HG02588 (cell line): ENCODE results near the gene GRAMD2A.

Experiments
- ATAC-seq: cut with Tn5 transposase; IDR thresholded peaks from one replicate; pipeline ENCODE4 v1.9.1; 2021; ENCODE audit warnings: mild to moderate bottlenecking, moderate library complexity; ENCODE audit not compliant: unreplicated experiment

The GRAMD2A gene

GRCh38 chr15:72220687-72221086 lies 23.1 kb upstream of the GRAMD2A start:
- ATAC-seq = no peak

DNA sequence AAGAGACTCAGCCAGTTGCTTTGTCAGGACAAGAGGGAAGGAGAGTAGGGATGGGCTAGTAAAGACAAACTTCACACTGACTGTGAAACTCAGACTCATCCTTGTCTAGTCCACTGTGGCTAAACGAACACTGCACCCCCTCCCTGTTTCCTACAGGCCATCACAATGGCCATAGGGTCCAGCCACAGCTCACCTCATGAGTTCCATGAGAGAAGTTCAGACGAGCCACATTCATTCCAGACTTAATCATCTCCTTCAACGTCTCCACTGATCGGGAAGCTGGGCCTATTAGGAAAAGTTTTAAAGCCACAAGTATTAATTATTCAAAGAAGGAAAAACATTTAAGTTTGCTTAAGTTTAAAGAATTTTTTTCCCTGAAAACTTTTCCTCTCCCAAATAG lies 19.6 kb upstream of the GRAMD2A start:
- no peak for ATAC-seq

- no peak for ATAC-seq
These were observed 18.5 kb upstream of the GRAMD2A start for GRCh38 chr15:72216079-72216478.

- ATAC-seq = no peak
These were observed 10.0 kb upstream of the GRAMD2A start for GRCh38 chr15:72207558-72208085.

DNA sequence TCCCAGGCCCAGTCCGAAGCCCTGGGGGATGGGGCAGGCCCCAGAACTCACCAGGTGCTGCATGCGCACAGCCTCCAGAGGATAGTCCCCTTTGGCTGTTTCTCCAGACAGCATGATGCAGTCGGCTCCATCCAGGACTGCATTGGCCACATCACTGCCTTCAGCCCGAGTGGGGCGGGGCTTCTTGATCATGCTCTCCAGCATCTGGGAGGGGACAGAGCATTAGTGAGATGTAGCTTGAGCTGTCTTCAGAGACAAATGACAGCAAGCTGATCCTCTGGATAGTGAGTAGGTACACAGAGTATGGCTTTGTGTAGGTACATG lies 9.1 kb upstream of the GRAMD2A start:
- ATAC-seq = no peak

DNA sequence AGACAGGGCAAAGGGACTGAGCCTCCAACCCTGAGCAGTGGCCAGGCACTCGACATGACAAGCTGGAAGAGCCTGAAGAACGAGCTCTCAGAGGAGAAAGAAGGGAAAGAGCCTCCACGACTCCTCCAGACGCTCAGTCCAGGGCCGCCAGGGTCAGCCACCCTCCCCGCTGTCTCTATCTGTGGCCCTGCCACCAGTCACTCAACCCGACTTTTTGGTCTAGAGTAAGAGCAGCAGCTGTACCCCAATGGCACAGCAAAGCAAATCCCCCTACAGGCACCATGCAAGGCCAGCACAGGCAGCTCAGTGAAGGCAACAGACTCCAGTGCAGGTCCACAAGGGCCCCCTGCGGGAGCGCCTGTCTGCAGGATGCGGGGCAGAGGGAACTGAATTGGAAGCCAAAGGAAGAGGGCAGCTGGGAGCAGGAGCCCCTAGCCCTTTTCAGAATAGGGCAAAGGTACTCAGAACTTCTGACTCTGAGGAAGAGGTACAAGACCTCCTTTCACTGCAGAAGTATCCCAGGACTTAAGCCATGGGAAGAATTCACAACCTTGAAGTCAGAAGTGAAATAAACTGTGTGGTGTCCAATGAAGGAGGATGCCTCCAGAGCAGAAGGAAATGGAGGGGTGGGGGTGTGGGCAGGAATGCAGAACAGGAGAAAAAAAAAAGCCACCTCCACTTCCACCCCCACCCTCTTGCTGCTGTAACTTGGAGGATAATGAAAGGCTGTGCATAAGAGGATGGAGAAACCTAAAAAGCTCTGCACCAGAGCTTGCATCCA lies 8.5 kb upstream of the GRAMD2A start:
- ATAC-seq = no peak

- no peak for ATAC-seq
These were observed 7.7 kb upstream of the GRAMD2A start for GRCh38 chr15:72205273-72205672.

GRCh38 chr15:72203507-72203837 lies 5.9 kb upstream of the GRAMD2A start:
- no peak for ATAC-seq

GRCh38 chr15:72202801-72203506 lies 5.4 kb upstream of the GRAMD2A start:
- ATAC-seq = no peak

DNA sequence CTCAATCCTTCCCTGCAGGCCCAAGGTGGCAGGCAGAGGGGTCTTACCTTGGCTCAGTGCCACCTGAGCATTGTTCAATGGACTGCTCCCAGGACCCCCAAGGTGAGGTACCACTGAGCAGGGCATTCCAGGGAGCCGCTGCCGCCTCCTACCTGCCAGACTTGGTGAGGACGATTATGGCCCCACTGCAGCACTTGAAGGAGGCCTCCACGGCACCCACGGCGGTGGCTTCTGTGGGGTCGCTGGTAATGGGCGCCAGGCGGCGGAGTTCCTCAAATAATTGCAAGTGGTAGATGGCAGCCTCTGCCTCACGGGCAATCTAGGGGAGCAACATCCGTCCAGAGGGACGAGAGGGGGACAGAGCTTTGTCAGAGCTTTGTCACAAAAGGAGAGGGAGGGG lies 4.7 kb upstream of the GRAMD2A start:
- no peak for ATAC-seq

DNA sequence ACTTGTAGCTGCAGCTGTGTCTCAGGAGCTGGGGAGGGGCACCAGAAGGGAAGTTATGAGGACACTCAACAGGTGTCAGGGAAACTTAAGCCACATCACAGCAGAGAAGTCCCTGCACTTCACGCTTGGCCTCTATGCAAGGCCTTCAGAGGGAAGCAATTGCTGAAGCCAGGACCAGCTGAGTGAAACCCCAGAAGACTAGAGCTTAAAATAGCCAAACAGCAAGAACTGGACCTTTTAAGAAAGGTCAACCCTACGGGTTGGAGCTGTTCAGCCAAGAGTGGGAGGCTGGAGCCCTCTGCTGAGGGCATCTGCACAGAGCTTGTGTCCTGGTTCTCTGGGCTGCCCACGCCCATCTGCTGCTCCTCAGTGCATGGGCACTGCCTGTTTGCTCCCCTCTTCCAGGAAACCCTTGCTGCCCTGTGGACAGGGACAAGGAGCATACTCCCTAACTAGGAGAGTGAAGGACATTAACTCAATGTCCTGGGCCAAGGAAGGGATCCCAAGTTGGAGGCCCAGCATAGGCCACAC lies 3.9 kb upstream of the GRAMD2A start:
- no peak for ATAC-seq

DNA sequence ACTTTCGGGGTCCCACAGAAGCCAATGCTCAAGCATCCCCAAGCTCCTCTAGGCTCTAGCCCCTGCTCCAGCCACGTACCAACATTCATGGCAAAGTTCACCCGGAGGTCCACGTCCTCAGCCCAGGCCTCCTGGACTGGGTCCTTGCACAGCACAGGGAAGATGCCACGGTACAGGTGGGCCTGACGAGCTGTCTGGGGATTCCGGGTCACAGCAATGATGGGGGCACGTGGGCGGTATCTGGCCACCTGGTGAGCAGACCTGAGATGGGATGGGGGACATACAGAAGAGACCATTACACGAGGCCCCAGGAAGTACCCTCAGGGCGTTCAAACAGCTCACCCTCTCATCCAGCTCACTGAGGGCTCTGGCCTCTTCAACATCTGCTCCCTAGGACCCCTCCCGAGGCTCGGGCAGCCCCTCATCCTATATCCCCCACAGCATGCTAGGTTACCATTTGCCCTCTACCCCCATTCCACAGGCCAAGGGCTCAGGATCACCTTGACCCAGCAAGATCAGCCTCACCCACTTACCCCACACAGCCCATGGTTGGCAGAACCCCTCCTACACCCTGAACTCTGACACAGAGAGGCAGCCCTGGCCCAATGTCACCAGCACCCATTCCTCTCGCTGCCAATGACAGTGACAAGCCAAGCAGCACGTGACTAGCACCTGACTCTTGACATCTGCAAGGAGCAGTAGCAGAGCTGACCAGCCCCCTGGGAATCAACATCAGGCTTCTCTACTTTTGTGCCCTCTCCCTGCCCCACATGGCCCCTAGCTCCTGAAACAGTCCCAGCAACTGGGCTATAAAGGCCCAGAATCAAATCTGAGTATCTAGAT lies 3.0 kb upstream of the GRAMD2A start:
- no peak for ATAC-seq

DNA sequence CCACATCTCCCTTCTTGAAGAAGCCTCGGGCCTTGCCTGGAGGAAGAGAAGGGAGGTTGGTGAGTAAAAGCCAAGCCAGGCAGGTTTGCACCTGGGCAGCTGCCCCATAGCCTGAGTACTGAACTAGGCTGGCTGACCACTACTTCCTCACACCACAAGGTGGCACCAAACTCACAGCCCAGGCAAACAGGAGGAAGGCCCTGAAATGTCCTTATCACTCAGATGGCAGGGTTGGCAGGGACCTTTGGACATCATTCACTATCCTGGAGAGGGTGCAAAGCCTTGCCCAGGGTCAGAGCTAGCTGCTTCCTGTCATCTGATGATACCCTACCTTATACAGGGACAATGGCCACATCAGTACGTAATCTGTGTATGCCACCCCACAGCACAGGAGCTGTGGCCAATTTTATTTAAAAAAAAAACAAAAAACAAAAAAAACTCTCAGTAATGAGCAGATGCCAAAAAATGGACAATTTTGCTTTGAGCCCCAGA lies 2.2 kb upstream of the GRAMD2A start:
- ATAC-seq = peak; percentile 39

DNA sequence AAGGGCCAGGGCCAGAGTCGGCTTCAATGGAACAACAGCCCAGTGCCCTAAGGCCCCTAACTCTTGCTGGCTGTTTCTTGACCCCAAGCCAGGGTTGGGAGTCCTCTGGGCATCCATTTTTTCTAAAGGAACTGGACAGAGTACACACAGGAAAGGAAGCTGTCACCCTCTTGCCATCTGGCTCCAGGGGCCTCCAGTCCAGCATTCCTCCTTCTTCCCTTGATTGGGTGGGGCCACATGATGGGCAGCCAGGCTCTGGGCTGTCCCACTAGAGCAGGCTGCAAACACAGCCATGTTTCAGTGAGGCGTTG lies 1.6 kb upstream of the GRAMD2A start:
- ATAC-seq = no peak

- no peak for ATAC-seq
These were observed 993 bp upstream of the GRAMD2A start for GRCh38 chr15:72198356-72199204.

DNA sequence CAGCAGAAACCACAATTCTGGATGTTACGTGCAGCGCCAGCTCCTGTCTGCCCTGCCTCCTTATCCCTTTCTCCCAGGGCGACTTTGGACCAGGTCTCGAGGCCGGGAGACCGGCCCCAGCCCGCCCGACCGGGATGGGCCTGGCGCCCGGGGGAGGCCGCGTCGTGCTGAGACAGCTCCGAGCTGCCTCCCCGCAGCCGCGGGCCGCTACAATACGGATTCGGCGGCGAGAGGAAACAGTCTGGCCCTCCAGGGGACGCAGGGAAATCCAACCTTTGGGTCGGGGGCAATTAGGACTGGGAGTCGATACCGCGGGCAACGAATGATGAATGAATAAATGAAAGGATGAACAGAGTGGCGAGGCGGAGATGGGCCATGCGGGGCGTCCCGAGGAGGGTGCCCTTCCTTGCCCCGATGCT lies 537 bp downstream of the GRAMD2A start:
- no peak for ATAC-seq

- ATAC-seq = no peak
These were observed 1.1 kb downstream of the GRAMD2A start for GRCh38 chr15:72196409-72197040.

GRCh38 chr15:72195101-72195511 lies 2.5 kb downstream of the GRAMD2A start:
- no peak for ATAC-seq

DNA sequence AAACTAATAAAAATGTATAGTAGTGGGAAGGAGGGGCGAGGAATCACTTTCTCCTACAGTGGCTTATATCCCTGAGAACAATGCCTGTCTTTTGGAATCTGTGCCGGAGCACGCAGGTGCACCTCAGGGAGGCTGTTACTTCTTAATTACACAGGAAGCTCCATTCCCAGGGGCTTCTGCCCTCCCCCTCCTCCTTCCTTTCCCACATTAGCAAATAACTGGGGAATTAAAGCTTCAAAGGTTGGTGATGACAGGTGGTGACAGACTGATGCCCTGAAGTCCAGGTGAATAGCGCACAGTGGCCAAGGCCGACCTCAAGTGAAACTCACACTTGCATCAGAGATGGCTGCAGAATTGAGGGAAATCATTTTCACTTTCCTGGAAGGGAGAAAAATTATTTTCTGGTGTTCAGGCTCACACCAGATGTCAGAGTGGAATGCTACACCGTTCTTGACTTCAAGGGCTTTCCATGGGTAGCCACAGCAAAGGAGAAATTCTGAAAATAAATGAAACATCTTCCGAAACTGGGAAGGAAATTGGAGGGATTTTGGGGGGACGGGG lies 3.7 kb downstream of the GRAMD2A start:
- no peak for ATAC-seq

GRCh38 chr15:72192416-72192815 lies 5.2 kb downstream of the GRAMD2A start:
- ATAC-seq = no peak
